ENCODE results near the gene SMCO4.

SMCO4 gene

DNA sequence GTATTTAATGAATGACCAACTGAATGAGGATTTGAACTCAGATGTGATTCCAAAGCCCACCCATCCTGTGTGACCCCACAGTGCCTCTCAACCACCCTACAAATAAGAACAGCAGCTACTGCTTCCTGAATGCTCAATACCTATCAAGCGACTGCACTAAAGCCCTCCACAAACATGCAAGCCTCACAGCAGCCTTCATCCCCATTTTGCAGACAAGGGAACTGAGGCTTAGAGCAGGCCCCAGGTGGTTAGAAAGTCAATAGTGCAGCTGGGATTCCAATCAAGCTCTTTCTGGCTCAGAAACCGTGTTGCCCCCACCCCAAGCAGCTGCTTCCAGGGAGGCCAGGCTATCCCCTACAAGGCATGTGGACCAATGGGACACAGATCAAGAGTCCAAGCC lies 57.2 kb downstream of the SMCO4 start:
- no peak for DNase-seq (ENCODE audit: low read depth)
- TF ChIP-seq, protein P1, sequence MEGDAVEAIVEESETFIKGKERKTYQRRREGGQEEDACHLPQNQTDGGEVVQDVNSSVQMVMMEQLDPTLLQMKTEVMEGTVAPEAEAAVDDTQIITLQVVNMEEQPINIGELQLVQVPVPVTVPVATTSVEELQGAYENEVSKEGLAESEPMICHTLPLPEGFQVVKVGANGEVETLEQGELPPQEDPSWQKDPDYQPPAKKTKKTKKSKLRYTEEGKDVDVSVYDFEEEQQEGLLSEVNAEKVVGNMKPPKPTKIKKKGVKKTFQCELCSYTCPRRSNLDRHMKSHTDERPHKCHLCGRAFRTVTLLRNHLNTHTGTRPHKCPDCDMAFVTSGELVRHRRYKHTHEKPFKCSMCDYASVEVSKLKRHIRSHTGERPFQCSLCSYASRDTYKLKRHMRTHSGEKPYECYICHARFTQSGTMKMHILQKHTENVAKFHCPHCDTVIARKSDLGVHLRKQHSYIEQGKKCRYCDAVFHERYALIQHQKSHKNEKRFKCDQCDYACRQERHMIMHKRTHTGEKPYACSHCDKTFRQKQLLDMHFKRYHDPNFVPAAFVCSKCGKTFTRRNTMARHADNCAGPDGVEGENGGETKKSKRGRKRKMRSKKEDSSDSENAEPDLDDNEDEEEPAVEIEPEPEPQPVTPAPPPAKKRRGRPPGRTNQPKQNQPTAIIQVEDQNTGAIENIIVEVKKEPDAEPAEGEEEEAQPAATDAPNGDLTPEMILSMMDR (conservative IDR thresholded peaks at IDR 0.05; ENCODE audit: low read depth, low read length), result no peak
- H3K4me3 ChIP-seq (ENCODE audit: low read length), result no peak overlapping the region

DNA sequence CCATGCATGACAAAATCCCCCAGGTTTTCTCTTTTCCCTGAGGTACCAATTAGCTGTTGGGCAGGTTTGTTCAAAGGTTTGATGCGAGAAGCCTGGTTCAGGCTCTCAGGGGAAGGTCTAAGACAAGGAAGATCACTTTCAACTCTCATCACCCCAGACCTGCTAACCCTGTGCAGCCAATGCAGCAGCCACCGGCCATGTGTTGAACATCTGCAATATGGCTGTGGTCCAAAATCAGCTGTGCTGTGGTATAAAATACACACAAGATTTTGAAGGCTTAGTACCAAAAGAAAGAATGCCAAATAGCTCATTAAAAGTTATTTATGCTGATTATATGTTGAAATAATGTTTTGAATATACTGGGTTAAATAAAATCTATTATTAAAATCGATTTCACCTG lies 58.5 kb downstream of the SMCO4 start:
- H3K4me3 ChIP-seq (ENCODE audit: low read length), result no peak overlapping the region
- no peak for DNase-seq (ENCODE audit: low read depth)
- TF ChIP-seq, protein P1 (conservative IDR thresholded peaks at IDR 0.05; ENCODE audit: low read depth, low read length), result no peak

DNA sequence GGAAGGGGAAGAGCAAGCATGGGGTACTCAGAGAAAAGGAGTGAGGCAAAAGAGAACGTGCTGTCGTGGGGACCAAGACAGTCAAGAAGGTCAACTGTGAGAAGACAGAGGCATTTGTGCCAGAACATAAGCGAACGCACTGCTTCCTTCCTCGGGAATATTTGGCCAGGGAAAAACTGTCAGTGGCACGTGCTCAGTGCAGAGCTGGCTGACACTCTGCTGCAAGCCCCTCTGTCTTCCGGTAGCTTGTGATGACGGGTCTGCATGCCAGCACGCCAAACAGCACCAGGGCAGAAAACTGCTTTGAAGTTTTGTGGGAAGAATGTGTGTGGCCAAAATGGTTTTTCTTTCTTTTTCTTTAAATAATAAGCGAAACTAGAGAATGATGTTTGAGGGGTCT lies 60.6 kb downstream of the SMCO4 start:
- H3K4me3 ChIP-seq (ENCODE audit: low read length), result no peak overlapping the region
- DNase-seq (ENCODE audit: low read depth), result no peak
- TF ChIP-seq, protein P1 (conservative IDR thresholded peaks at IDR 0.05; ENCODE audit: low read depth, low read length), result no peak

DNA sequence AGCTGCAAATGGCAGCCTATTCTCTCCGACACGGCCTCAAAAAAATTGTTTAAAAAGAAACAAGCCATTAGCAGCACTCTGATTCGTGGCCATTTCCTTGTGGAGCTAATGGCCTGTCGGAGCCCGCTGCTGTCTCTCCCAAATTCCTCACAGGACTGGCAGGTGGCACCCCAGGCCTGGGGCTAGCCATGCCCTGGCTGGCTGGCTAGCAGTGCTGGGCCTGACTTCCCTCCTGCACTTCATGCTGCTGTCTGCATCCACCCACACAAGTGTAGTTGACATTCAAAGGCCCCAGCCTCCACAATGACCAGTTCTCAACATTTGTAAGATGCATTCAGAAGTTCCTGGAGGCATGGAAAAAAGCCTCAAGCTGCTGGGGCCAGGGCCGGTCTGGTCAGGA lies 61.5 kb downstream of the SMCO4 start:
- H3K4me3 ChIP-seq (ENCODE audit: low read length), result no peak overlapping the region
- TF ChIP-seq, protein P1 (conservative IDR thresholded peaks at IDR 0.05; ENCODE audit: low read depth, low read length), result no peak
- DNase-seq (ENCODE audit: low read depth), result no peak

DNA sequence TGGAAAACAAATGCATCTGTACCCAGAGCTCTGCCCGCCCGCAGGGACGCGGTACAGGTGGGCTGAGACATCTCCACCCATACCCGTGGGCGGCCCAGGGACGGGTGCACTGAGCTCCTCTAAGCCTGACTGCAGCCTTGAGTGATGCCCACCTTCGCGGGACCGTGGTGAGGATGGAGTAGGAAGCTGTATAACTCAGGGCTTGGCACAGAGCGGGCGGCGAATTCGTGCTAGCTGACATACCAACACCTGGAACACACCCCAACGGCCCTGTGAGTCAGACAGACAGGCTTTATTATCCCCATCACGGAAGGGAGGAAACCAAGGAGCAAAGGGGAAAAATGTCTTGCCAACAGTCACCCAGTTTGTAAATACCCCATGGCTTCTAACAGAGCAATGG lies 61.9 kb downstream of the SMCO4 start:
- no peak for DNase-seq (ENCODE audit: low read depth)

DNA sequence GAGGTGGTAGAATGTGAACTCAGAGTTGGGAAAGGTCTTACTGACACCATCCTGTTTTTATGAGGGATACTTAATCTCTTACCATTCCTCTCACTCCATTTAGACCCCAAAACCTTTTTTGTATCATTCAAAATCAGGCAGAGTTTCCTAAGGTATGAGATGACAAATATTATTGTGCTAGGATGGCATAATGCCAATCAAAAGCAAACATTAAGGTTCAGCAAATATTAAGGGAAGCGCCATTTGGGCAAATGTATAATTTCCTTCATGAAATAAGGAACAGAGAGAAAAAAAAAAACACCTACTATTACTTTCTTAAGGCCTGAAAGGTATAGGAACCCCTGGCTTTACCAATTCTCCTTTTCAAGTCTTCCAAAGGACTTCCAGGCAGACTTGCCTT lies 62.4 kb downstream of the SMCO4 start:
- no peak for DNase-seq (ENCODE audit: low read depth)
- TF ChIP-seq, protein P1 (conservative IDR thresholded peaks at IDR 0.05; ENCODE audit: low read depth, low read length), result no peak
- no peak overlapping the region for H3K4me3 ChIP-seq (ENCODE audit: low read length)

More for the DNA sequence above, 61.9 kb downstream of the SMCO4 start:
- TF ChIP-seq, protein P1 (conservative IDR thresholded peaks at IDR 0.05; ENCODE audit: low read depth, low read length), result no peak
- H3K4me3 ChIP-seq (ENCODE audit: low read length), result no peak overlapping the region

DNA sequence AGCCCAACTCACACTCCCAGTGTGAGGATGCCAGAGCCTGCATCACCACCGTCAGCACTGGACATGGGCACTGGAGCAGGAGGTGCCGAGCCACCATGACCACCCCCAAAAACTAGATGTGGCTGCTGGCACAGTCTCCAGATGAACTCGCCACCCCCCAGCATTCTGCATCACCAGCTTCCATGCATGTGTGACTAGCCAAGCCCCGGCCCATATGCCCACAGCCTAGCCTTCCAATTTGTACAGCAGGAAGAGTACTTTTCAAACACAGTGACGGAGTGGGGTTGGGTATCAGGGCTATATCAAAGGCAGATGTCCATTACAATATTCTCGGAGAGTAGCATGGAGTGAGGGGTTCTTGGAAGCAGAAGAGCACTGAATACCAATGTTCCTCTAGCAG lies 62.9 kb downstream of the SMCO4 start:
- DNase-seq (ENCODE audit: low read depth), result no peak
- H3K4me3 ChIP-seq (ENCODE audit: low read length), result no peak overlapping the region
- TF ChIP-seq, protein P1 (conservative IDR thresholded peaks at IDR 0.05; ENCODE audit: low read depth, low read length), result no peak

All from retinal pigment epithelial cell (primary cell).